ENCODE data around the gene ALS2CL. TPM values are rescaled to one million over a fixed set of nuclear protein-coding genes. Genes with fewer than 3 reads are reported as not detected.

ALS2CL gene
- total RNA-seq, 1 experiment from 2014 or later: 4.9 TPM

DNA sequence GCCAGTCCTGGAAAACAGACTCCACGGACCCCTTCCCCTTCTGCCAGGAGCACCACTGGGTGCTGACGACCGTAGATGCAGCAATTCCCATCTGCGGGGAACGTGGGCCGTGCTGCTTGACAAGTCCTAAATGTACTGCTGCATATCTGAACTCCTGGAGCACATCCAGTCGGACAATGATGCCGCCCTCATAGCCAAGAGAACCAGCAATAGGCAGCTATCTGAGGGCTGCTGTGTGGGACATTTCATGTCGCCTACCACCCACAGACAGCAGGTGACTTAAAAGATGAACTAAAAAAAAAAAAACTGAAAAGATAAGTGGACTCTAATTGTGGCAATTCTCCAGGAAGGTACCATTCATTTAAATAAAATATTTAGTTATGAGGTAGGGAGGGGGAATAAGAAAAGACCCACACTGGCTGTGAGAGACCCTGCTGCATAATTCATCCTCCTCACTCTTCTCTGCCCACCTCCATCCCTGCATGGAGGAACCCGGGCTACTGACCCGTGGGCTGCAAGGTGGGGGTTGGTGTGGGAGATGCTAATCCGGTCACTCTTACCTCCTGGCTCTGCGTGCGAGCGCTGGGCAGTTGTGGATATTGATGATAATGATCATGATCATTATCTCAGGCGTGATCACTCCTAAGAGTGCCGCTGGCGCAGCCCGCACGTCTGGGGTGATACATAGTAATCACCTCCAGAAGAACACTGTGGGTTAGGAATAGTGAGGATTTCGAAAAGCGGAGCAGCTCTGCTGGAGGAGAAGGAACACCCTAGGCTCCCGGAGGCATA lies 28.3 kb downstream of the ALS2CL start:
- Histone ChIP-seq H3K9me3 (ENCODE audit: control insufficient read depth, low read depth, low read length) (no peaks in the 10 kb centered on the region), H4K8ac (replicated peaks; ENCODE audit: insufficient read length, low read depth, low read length) (no peak overlapping the region), H3K18ac (ENCODE audit: insufficient read length, low read depth, low read length) (no peak overlapping the region), H2BK5ac (ENCODE audit: insufficient read length, low read length) (no peak overlapping the region), H3K4ac (ENCODE audit: low read depth, low read length) (no peak overlapping the region), H4K20me1 (ENCODE audit: control insufficient read depth, insufficient read depth, insufficient read length) (no peaks in the 10 kb centered on the region), H3K79me2 (ENCODE audit: insufficient read depth, low read length) (no peaks in the 10 kb centered on the region), H3K9ac (ENCODE audit: extremely low read depth, insufficient read length, low read length) (no peak overlapping the region), H2BK12ac (ENCODE audit: insufficient read length, low read depth, low read length) (no peak overlapping the region), H4K91ac (ENCODE audit: insufficient read length, low read depth, low read length) (no peak overlapping the region), H3K23ac (ENCODE audit: insufficient read length, low read depth, low read length) (no peak overlapping the region), H2BK15ac (ENCODE audit: low read depth, low read length) (no peak overlapping the region), H3K4me2 (ENCODE audit: insufficient read depth, insufficient read length, low read length) (no peak overlapping the region), H2AK5ac (ENCODE audit: insufficient read length, low read length) (no peak overlapping the region), H3K79me1 (ENCODE audit: insufficient read depth, low read depth, low read length, poor library complexity, severe bottlenecking) (no peaks in the 10 kb centered on the region), H3K23me2 (ENCODE audit: insufficient read length, low read depth, low read length, poor library complexity, severe bottlenecking) (no peaks in the 10 kb centered on the region), H3K27ac (ENCODE audit: insufficient read length, low read depth, low read length) (no peak overlapping the region), H3K14ac (ENCODE audit: insufficient read depth, low read length) (no peak overlapping the region), H2BK20ac (ENCODE audit: low read depth, low read length, poor library complexity, severe bottlenecking) (no peak overlapping the region), H3K4me1 (ENCODE audit: insufficient read depth, low read length) (peaks cover 8% of the 10 kb centered on the region; the same call in 1 of the 2 replicates), H2BK120ac (ENCODE audit: low read depth, low read length, poor library complexity, severe bottlenecking) (no peak overlapping the region), H2AFZ (ENCODE audit: low read length) (no peak overlapping the region), H3T11ph (ENCODE audit: low read length) (no peak overlapping the region), H3K27me3 (ENCODE audit: insufficient read depth, low read length) (no peaks in the 10 kb centered on the region), H3K56ac (ENCODE audit: insufficient read length, low read depth, low read length) (no peak overlapping the region), H4K5ac (ENCODE audit: insufficient read length, low read depth, low read length) (no peak overlapping the region)
- Mint-ChIP-seq H3K27ac (no peak overlapping the region), H3K27me3 (ENCODE audit: low read depth) (peaks cover 6% of the 10 kb centered on the region), H3K36me3 (ENCODE audit: insufficient read depth in 1 of 3, low read depth in 3 of 3) (no peaks in the 10 kb centered on the region), H3K4me1 (peaks cover 39 to 40% of the 10 kb centered on the region in 2 experiments), H3K4me3 (no peak overlapping the region), H3K9me3 (no peaks in the 10 kb centered on the region)
- WGBS (ENCODE audit: extremely low coverage, insufficient read length, low lambda C conversion rate): no CpG with 5 or more reads among the region's 23 CpGs
- TF ChIP-seq, protein P1, sequence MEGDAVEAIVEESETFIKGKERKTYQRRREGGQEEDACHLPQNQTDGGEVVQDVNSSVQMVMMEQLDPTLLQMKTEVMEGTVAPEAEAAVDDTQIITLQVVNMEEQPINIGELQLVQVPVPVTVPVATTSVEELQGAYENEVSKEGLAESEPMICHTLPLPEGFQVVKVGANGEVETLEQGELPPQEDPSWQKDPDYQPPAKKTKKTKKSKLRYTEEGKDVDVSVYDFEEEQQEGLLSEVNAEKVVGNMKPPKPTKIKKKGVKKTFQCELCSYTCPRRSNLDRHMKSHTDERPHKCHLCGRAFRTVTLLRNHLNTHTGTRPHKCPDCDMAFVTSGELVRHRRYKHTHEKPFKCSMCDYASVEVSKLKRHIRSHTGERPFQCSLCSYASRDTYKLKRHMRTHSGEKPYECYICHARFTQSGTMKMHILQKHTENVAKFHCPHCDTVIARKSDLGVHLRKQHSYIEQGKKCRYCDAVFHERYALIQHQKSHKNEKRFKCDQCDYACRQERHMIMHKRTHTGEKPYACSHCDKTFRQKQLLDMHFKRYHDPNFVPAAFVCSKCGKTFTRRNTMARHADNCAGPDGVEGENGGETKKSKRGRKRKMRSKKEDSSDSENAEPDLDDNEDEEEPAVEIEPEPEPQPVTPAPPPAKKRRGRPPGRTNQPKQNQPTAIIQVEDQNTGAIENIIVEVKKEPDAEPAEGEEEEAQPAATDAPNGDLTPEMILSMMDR (conservative IDR thresholded peaks at IDR 0.05): no peak
- DNase-seq: peak; percentile 21
